HG03571 (cell line): ENCODE results near the gene KRT37.

ENCODE experiments used
- ATAC-seq: cut with Tn5 transposase; IDR thresholded peaks from one replicate; pipeline ENCODE4 v1.9.1; 2021; ENCODE audit not compliant: unreplicated experiment

The KRT37 gene

DNA sequence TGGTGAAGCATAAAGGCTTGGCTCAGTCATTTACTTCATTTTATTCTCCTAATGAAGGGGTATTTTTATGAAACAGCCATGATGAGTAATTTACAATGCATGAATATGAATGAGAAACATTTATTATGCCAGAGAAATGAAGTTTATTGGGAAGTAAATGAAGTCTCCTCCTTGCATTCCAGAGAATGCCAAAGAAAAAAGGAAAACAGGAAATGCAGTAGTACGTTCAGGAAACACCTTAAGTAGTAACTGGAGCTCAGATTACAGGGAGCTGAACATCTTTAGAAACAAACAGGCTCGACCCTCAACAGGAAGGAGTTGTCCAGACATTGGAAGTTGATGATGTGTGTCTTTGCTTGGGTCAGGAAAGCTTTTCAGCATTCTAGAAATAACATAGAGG lies 46.8 kb downstream of the KRT37 start:
- ATAC-seq, result no peak
